Ammon's horn (tissue), 1 donor: Measurements from ENCODE around the gene CDIPT.
"Not testable (repeated sequence)": the region's sequence is repeated elsewhere in the genome, so short reads cannot be mapped to it uniquely, and the experiment has no call there.

Source experiments
- DNase-seq: peaks from one replicate; pipeline ENCODE4 v3.0.0-alpha.2; 2016; ENCODE audit warnings: low spot score

Gene CDIPT

DNA sequence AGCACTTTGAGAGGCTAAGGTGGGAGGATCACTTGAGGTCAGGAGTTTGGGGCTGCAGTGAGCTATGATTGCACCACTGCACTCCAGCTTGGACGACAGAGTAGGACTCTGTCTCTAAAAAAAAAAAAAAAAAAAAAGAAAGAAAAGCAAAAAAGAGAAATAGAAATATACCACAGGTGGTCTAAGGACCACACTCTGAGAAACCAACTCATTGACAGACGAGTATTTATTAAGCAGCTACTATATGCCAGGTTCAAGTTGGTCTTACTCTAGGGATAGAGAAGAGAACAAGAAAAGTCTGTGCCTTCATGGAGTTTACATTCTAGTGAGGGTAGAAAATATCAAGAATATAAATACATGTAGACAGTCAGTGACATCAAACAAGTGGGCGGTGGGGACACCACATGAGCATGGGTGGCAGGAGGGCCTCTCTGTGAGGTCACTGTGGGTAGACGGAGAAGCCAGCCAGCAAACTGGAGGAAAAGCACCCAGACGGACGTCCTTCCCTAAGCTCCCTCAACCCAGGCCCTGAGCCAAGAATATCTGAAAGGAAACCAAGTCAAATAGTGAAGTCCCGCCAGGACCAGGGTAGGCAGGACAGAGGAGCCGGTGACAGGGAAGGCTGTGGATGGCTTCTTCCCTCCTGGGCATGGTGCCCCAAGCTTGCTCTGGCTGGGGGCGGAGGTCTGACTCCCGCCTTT is 4.7 kb downstream of the CDIPT start:
- no peak for DNase-seq

GRCh38 chr16:29857133-29857760 is 5.8 kb downstream of the CDIPT start:
- no peak for DNase-seq

DNA sequence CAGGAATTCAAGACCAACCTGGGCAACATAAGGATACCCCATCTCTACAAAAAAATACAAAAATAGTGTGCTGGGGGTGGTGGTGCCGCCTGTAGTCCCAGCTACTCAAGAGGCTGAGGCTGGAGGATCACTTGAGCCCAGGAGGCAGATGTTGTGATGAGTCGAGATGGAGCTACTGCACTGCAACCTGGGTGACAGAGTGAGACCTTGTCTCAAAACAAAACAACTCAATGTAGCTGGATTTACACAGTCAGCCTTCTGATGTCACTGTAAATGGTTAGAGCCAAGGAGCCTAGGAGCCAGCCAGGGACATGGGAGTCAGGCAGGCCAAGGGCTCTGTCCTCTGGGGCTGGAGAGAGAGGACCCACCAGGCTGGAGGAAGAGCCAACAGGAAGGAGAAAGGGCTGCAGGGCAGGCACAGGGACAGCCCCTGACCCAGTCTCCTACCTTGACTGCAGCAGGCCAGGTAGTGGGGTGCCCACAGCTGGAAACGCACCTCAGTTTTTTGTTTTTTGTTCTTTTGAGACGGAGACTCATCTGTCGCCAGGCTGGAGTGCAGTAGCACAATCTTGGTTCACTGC is 8.4 kb downstream of the CDIPT start:
- DNase-seq, result no peak

DNA sequence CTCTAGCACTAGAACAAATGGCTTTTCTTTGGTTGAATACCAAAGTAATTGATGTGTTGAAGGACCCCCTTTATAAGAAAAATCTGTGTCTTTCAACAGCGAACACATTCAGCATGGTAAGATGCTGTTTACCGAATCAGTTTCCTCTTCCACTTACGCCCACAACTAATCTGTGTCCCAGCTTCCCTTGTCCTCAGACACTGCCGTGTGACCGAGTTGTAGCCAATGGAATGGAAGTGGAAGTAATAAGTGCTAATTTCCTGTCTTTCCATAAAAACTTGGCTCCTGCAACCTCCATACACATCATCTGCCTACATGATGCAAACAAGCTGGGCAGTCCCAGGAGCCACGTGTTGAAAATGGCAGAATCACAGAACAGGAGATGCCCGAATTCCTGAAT is 10.4 kb downstream of the CDIPT start:
- DNase-seq, result peak; percentile 77

- DNase-seq, result no peak
Observed at GRCh38 chr16:29850998-29851397, 12.0 kb downstream of the CDIPT start.

DNA sequence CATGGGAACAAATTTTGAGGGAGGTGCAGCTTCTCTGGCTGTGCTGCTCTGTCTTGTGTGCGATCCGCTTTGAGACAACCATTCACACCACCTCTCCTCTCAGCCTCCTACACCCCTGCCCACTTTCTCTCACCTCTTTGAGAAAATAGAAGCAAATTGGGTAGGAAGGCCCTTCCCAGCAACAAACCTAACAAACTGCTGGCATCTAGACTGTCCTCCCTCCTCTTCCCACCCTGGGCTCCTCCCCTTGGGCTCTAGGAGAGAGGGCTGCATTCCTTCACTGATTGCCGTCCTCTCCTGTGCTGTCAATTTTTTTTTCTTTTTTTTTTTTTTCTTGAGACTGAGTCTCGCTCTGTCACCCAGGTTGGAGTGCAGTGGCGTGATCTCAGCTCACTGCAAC is 13.5 kb downstream of the CDIPT start:
- no peak for DNase-seq

- peak; percentile 79 for DNase-seq
Observed at GRCh38 chr16:29848420-29849297, 14.4 kb downstream of the CDIPT start.

- no peak for DNase-seq
Observed at GRCh38 chr16:29845656-29846055, 17.4 kb downstream of the CDIPT start.

DNA sequence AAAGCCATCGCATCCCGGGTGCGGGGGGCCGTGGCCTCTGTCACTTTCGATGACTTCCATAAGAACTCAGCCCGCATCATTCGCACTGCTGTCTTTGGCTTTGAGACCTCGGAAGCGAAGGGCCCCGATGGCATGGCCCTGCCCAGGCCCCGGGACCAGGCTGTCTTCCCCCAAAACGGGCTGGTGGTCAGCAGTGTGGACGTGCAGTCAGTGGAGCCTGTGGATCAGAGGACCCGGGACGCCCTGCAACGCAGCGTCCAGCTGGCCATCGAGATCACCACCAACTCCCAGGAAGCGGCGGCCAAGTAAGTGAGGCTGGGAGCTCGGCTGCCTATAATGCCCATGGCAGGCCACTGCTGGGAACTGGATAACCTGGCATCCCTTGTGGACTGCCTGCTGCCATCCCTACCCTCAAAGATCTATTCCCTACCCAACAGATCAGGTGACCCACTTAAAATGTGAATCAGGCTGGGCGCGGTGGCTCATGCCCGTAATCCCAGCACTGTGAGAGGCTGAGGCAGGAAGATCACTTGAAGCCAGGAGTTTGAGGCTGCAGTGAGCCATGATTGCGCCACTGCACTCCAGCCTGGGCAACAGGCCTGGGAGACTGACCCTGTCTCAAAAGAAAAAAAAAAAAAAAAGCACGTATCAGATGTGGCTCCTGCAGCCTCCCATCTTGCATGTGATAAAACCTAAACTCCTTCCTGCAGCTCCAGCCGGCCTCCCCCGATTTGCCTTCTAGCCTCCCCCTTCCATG is 18.3 kb downstream of the CDIPT start:
- no peak for DNase-seq

DNA sequence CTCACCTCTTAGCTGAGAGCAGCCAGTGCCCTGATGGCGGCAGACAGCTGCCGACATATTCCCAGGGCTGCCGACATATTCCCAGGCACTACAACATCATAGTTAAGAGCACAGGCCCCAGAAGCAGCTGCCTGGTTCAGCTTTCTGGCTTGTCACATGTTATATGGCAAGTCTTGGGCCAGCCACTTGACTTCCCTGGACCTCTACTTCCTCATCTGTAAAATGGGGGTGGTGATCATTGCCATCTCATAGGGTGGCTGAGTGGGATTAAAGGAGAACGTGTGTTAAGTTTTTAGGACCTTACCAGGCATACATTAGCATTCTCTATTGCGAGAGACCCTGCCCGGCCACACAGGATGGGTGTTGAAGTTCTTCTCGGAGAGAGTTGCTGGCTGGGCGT is 19.1 kb downstream of the CDIPT start:
- no peak for DNase-seq

DNA sequence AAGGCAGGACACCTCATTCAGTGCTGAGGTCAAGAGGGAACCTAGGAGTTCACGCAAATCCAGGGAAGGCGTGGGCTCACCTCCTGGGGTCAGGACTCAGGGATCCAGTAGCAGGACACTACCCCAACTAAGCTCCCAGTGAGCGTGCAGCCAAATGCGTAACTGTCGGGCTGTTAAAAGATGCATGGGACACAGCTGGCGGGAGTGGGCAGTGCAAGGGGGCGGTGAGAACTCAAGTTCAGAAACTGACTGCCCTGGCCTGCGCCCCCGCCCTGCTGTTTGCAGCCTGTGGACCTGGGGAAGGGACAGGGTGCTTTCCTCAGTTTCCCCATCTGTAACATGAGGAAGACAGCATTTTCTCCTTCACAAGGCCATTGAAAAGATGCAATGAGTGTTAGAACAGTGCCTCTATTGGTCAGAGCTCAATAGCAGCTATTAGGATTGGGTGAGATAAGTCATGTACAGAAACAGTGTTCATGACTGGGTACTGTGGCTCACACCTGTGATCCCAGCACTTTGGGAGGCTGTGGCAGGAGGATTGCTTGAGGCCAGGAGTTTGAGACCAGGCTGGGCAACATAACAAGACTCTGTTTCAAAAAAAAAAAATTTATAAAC is 20.2 kb downstream of the CDIPT start:
- no peak for DNase-seq

GRCh38 chr16:29841631-29842030 is 21.4 kb downstream of the CDIPT start:
- DNase-seq, result no peak

DNA sequence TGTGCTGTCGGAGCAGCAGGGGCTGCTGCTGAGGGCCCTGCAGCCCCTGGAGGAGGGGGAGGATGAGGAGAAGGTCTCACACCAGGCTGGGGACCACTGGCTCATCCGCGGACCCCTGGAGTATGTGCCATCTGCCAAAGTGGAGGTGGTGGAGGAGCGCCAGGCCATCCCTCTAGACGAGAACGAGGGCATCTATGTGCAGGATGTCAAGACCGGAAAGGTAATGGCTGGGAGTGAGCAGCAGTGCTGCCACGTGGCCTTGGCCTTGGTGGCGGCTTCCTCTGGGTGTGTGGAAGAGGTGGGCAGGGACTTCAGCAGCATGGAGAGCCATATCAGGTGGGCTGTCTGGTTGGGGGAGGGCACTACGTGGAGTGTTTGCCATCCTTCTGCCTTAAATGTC is 22.8 kb downstream of the CDIPT start:
- no peak for DNase-seq

- DNase-seq, result no peak
Observed at GRCh38 chr16:29839822-29840221, 23.2 kb downstream of the CDIPT start.

- DNase-seq, result peak; percentile 54
Observed at GRCh38 chr16:29837841-29838240, 25.2 kb downstream of the CDIPT start.

DNA sequence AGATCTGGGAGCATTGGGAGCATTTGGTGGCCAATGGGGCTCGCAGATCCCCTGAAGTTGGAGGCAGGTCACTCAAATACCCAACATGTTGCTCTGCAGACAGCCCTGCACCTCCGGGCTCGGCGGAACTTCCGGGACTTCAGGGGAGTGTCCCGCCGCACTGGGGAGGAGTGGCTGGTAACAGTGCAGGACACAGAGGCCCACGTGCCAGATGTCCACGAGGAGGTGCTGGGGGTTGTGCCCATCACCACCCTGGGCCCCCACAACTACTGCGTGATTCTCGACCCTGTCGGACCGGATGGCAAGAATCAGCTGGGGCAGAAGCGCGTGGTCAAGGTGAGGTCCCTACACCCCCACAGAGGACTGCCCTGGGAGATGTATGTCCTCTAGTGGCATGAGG is 26.4 kb downstream of the CDIPT start:
- DNase-seq, result no peak

DNA sequence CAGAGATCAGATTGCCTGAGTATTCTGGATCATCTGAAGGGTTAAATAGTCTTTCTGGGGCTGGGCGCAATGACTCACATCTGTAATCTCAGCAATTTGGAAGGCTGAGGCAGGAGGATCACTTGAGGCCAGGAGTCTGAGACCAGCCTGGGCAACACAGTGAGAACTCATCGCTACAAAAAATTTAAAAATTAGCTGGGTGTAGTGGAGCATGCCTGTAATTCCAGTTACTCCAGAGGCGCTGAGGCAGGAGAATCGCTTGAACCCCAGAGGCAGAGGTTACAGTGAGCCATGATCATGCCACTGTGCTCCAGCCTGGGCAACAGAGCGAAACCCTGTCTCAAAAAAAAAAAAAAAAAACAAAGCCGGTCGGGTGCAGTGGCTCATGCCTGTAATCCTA is 27.1 kb downstream of the CDIPT start:
- DNase-seq, result no peak

GRCh38 chr16:29834079-29834478 is 28.9 kb downstream of the CDIPT start:
- no peak for DNase-seq

DNA sequence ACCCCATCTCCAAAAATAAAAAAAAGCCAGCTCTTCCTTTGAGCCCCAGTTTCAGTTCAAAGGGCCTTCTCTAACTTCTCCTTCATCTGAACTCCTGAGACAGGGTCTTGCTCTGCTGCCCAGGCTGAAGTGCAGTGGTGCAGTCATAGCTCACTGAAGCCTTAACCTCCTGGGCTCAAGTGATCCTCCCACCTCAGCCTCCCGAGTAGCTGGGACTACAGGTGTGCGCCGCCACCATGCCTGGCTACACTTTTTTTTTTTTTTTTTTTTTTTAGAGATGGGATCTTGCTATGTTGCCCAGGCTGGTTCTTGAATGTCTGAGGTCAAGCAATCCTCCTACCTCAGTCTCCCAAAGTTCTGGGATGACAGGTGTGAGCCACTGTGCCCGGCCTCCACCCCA is 29.8 kb downstream of the CDIPT start:
- DNase-seq, result not testable (repeated sequence)

- DNase-seq, result no peak
Observed at GRCh38 chr16:29831490-29831889, 31.5 kb downstream of the CDIPT start.

GRCh38 chr16:29830774-29831173 is 32.3 kb downstream of the CDIPT start:
- DNase-seq, result no peak

DNA sequence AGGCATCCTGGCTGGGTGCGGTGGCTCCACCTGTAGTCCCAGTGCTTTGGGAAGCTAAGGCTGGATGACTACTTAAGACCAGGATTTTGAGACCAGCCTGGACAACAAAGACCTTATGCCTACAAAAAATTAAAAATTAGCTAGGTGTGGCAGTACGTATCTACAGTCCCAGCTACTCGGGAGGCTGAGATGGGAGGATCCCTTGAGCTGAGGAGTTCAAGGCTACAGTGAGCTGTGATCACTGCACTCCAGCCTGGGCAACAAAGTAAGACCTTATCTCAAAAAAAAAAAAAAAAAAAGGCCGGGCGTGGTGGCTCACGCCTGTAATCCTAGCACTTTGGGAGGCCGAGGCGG is 36.7 kb downstream of the CDIPT start:
- DNase-seq, result no peak
